ENCODE results near the gene CBX5.

- no peak for TF ChIP-seq SMC3 (IDR thresholded peaks at IDR 0.05; ENCODE audit: low read depth, low read length)
- no peak for TF ChIP-seq CTCF (IDR thresholded peaks at IDR 0.05)
- no peak for TF ChIP-seq TAF1 (IDR thresholded peaks at IDR 0.05; ENCODE audit: borderline replicate concordance, low read depth, low read length)
- no peak for TF ChIP-seq CHD2 (IDR thresholded peaks at IDR 0.05; ENCODE audit: low read length, partially characterized antibody)
- TF ChIP-seq MAX (IDR thresholded peaks at IDR 0.05; ENCODE audit: low read depth): no peak
- no peak for TF ChIP-seq POLR2AphosphoS5 (IDR thresholded peaks at IDR 0.05; ENCODE audit: low read depth, low read length)
- no peak for TF ChIP-seq RAD21 (IDR thresholded peaks at IDR 0.05; ENCODE audit: low read length)
- TF ChIP-seq FOXM1 (IDR thresholded peaks at IDR 0.05; ENCODE audit: low read depth): no peak
These were observed 92.8 kb downstream of the CBX5 start for GRCh38 chr12:54187075-54187474.

All from SK-N-SH (cell line).